ENCODE data around the gene EFCAB14.
"Not testable (repeated sequence)": the region's sequence is repeated elsewhere in the genome, so short reads cannot be mapped to it uniquely, and the experiment has no call there.

Gene EFCAB14

GRCh38 chr1:46718727-46719622 is at the start of gene EFCAB14:
Gene EFCAB14 (minus strand): TSS chr1:46719114. CDS start chr1:46718087, 1,027 bp downstream.
- peak; percentile 81 for DNase-seq

- no peak for DNase-seq
Observed at GRCh38 chr1:46768445-46768844, 49.5 kb upstream of the EFCAB14 start.

GRCh38 chr1:46767649-46768282 is 48.9 kb upstream of the EFCAB14 start:
- no peak for DNase-seq

- DNase-seq: no peak
Observed at GRCh38 chr1:46764402-46764801, 45.5 kb upstream of the EFCAB14 start.

- no peak for DNase-seq
Observed at GRCh38 chr1:46761740-46762139, 42.8 kb upstream of the EFCAB14 start.

GRCh38 chr1:46760558-46761166 is 41.7 kb upstream of the EFCAB14 start:
- no peak for DNase-seq

GRCh38 chr1:46757956-46758528 is 39.1 kb upstream of the EFCAB14 start:
- DNase-seq: no peak

GRCh38 chr1:46757247-46757955 is 38.5 kb upstream of the EFCAB14 start:
- no peak for DNase-seq

- DNase-seq: no peak
Observed at GRCh38 chr1:46755121-46755520, 36.2 kb upstream of the EFCAB14 start.

GRCh38 chr1:46754707-46755106 is 35.8 kb upstream of the EFCAB14 start:
- DNase-seq: not testable (repeated sequence)

GRCh38 chr1:46753985-46754384 is 35.1 kb upstream of the EFCAB14 start:
- no peak for DNase-seq

GRCh38 chr1:46749921-46750404 is 31.0 kb upstream of the EFCAB14 start:
- DNase-seq: no peak

GRCh38 chr1:46749404-46749803 is 30.5 kb upstream of the EFCAB14 start:
- no peak for DNase-seq

GRCh38 chr1:46747683-46748288 is 28.9 kb upstream of the EFCAB14 start:
- DNase-seq: peak; percentile 29

- DNase-seq: no peak
Observed at GRCh38 chr1:46742069-46742468, 23.2 kb upstream of the EFCAB14 start.

- DNase-seq: no peak
Observed at GRCh38 chr1:46735708-46736324, 16.9 kb upstream of the EFCAB14 start.

- not testable (repeated sequence) for DNase-seq
Observed at GRCh38 chr1:46728327-46728873, 9.5 kb upstream of the EFCAB14 start.

GRCh38 chr1:46725736-46726108 is 6.8 kb upstream of the EFCAB14 start:
- DNase-seq: no peak

- DNase-seq: peak; percentile 14
Observed at GRCh38 chr1:46724991-46725735, 6.2 kb upstream of the EFCAB14 start.

GRCh38 chr1:46723901-46724300 is 5.0 kb upstream of the EFCAB14 start:
- no peak for DNase-seq

Measured in COR-L47 (cell line).